ENCODE results near the gene COPS9. TPM values are rescaled to one million over a fixed set of nuclear protein-coding genes. Genes with fewer than 3 reads are reported as not detected.

Gene COPS9
- total RNA-seq, 3 donors from 2014 or later = 174 to 267 (median 250) TPM

DNA sequence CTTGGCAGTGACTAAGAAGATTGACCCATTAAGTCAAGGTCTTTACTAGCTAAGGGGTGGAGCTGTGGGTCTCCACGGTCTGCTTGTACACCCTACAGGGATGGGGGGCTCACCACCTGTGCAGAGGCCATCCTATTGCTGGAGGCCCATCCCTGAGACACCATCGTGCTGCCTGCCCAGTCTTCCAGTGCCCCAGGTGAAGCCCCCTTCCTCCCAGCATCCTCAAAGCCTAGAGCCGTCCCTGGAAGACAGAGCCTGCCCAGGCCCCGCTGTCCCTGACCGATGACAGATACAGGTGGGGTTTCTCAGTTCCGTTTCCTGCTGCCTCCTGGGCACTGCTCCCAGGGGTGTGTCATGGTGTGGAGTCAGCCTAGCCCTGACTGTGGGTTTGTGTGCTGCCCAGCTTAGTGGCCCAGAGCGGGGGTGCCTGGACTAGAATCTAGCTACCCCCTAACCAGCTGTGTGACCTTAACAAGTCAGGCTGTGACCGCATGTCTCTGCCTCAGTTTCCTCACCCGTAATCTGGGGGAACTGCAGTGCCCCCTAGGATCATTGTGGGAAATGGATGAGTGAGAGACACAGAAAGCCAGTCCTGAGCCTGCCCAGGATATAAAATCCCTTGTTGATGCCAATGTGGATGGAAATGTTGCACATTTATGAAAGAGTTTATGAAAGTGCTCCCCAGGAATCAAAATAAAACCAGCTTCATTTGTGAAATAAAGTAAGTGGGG is 2.3 kb upstream of the COPS9 start:
- Histone ChIP-seq H3K27ac (no peak overlapping the region), H3K27me3 (no peaks in the 10 kb centered on the region), H3K4me1 (peaks cover 4 to 14% of the 10 kb centered on the region in 2 donors)

DNA sequence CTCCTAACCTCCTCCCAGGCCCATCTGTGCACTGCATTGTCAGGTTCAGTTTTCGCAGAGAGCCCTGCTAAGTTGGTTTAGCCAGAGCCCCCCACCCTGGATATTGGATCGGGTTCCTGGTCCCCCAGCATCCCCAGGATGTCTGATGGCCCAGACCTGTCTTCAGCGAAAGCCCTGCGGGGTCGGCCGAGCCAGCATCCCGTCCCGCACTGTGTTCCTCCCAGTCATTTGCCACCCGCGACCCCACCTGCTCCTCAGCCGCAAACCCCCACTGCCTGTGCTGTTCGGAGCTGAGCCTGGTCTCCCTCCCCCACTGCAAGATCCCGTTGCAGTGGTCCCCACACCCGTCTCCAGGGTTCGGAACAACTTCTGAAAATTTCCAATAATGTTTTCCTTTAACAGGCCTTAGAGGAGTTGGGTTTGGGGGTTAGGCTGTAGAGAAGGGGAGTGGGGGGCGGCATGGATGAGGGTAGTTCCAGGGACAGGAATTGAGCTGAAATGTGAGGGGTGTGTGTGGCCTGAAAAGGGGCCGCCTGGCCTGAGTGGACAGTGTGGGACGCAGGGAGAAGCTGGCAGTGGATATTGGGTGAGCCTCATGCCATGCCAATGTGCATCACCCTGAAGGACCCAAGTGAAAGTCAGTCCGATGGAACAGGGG is 1.6 kb upstream of the COPS9 start:
- intact Hi-C loops (cut with DNase I; ENCODE audit: low total_unique reads) = no loop called here
- Histone ChIP-seq H3K36me3 (no peaks in the 10 kb centered on the region), H3K9me3 (no peaks in the 10 kb centered on the region), H3K4me3 (no peak overlapping the region), H3K27ac (no peak overlapping the region), H3K4me1 (peaks cover 4 to 14% of the 10 kb centered on the region in 2 donors), H3K27me3 (no peaks in the 10 kb centered on the region)
- TF ChIP-seq POLR2A (IDR thresholded peaks at IDR 0.05) (no peak), POLR2AphosphoS5 (IDR thresholded peaks at IDR 0.05) (no peak)
- TF ChIP-seq, protein P1, sequence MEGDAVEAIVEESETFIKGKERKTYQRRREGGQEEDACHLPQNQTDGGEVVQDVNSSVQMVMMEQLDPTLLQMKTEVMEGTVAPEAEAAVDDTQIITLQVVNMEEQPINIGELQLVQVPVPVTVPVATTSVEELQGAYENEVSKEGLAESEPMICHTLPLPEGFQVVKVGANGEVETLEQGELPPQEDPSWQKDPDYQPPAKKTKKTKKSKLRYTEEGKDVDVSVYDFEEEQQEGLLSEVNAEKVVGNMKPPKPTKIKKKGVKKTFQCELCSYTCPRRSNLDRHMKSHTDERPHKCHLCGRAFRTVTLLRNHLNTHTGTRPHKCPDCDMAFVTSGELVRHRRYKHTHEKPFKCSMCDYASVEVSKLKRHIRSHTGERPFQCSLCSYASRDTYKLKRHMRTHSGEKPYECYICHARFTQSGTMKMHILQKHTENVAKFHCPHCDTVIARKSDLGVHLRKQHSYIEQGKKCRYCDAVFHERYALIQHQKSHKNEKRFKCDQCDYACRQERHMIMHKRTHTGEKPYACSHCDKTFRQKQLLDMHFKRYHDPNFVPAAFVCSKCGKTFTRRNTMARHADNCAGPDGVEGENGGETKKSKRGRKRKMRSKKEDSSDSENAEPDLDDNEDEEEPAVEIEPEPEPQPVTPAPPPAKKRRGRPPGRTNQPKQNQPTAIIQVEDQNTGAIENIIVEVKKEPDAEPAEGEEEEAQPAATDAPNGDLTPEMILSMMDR (IDR thresholded peaks at IDR 0.05) = no peak
- peak in 1 of 2 donors; percentile 47 for DNase-seq (ENCODE audit: low spot score in 2 of 2)

More for the DNA sequence above, 2.3 kb upstream of the COPS9 start:
- intact Hi-C loops (cut with DNase I; ENCODE audit: low total_unique reads) = no loop called here
- H3K36me3 ChIP-seq = no peaks in the 10 kb centered on the region
- peak in 1 of 2 donors; percentile 41 for DNase-seq (ENCODE audit: low spot score in 2 of 2)
- no peak overlapping the region for H3K4me3 ChIP-seq
- H3K9me3 ChIP-seq = no peaks in the 10 kb centered on the region
- TF ChIP-seq POLR2A (IDR thresholded peaks at IDR 0.05) (no peak), POLR2AphosphoS5 (IDR thresholded peaks at IDR 0.05) (no peak)
- TF ChIP-seq, protein P1 (IDR thresholded peaks at IDR 0.05) = no peak

DNA sequence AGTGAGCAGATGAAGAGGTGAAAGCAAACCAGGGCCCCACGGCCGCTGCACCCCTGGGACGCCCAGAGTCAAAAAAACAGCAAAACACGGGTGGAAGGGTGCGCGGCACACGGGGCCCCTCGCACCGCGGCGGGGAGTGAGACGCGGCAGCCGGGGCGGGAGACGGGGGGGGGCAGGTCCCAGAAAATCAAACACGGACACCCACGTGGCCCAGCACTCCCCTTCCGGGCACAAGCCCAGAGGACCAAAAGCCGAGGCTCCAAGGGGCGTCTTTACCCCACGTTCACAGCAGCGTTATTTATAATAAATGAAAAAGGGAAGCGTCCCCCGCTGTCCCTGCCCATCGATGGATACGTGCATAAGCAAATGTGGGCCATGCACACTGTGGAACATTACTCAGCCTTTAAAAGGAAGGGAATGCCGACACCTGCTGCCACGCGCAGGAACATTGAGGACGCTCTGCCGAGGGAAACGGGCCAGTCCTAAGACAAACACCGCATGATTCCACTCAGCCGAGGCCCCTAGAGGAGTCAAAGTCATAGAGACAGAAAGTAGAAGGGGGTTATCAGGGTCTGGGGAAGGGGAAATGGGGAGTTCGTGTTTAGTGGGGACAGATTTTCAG is 677 bp upstream of the COPS9 start:
- no peaks in the 10 kb centered on the region for H3K27me3 ChIP-seq
- intact Hi-C loops (cut with DNase I; ENCODE audit: low total_unique reads) = no loop called here
- H3K27ac ChIP-seq = peak overlapping the region in 1 of 2 donors; percentile 75
- peaks cover 4 to 14% of the 10 kb centered on the region in 2 donors for H3K4me1 ChIP-seq
- no peaks in the 10 kb centered on the region for H3K36me3 ChIP-seq
- no peak for TF ChIP-seq POLR2AphosphoS5 (IDR thresholded peaks at IDR 0.05)
- TF ChIP-seq, protein P1 (IDR thresholded peaks at IDR 0.05) = no peak
- no peak for TF ChIP-seq POLR2A (IDR thresholded peaks at IDR 0.05)
- H3K4me3 ChIP-seq = peak overlapping the region; percentile 90 to 100 (median 97)
- no peaks in the 10 kb centered on the region for H3K9me3 ChIP-seq
- peak in 1 of 2 donors; percentile 50 for DNase-seq (ENCODE audit: low spot score in 2 of 2)

DNA sequence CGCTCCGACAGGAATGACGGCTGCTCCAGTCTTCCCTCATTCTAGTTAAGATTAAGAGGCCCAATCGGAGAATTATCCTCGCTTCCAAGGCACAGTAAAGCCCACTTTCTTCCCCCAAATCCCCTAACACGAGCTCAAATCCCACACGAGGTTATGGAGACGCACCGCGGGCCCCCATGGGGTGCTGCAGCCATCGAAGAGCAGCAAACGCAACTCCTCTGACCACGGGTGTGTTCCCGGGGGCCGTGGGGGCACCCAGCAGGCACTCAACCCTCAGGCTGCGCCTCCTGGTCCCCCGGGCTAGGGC is 446 bp downstream of the COPS9 start:
- H3K27ac ChIP-seq = peak overlapping the region; percentile 67 to 75
- no peaks in the 10 kb centered on the region for H3K9me3 ChIP-seq
- H3K4me3 ChIP-seq = peak overlapping the region; percentile 90 to 100 (median 97)
- no peak for DNase-seq (ENCODE audit: low spot score in 2 of 2)
- TF ChIP-seq POLR2AphosphoS5 (IDR thresholded peaks at IDR 0.05) (no peak), POLR2A (IDR thresholded peaks at IDR 0.05) (no peak)
- TF ChIP-seq, protein P1 (IDR thresholded peaks at IDR 0.05) = no peak
- no peaks in the 10 kb centered on the region for H3K27me3 ChIP-seq
- intact Hi-C loops (cut with DNase I; ENCODE audit: low total_unique reads) = no loop called here
- H3K36me3 ChIP-seq = no peaks in the 10 kb centered on the region
- peaks cover 4 to 14% of the 10 kb centered on the region in 2 donors for H3K4me1 ChIP-seq
